ENCODE results near the gene WWC1. TPM values are rescaled to one million over a fixed set of nuclear protein-coding genes. Genes with fewer than 3 reads are reported as not detected.

Gene WWC1
- total RNA-seq, 1 donor from 2014 or later: 18.7 TPM

DNA sequence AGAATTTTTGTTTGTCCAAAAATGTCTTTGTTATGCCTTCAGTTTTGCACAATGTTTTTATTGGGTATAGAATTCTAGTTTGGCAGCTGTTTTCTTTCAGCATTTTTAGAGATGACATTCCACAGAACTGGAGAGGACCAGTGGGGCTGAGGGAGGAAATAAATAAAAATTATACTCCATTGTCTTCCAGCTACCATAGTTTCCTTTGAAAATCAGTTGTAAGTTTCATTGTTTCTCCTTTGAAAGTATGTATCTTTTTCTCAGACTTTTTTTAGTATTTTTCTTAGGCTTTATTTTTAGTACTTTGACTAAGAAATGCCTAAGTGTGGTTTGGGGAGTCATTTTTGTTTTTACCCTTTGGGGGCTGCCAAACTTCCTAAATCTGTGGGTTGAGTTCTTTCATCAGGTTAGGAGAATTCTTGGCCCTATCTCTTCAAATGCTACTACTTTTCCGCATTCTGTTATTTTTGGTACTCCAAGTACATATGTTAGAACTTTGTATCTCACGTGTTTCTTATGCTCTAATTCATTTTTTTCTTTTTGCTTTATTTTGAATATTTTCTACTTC is 222.5 kb downstream of the WWC1 start:
- peaks cover 3 to 94% of the 10 kb centered on the region in 2 donors for H3K36me3 ChIP-seq
- DNase-seq (ENCODE audit: extremely low spot score in 2 of 2): no peak
- H3K27ac ChIP-seq: no peak overlapping the region
- no peak overlapping the region for H3K4me3 ChIP-seq
- no peaks in the 10 kb centered on the region for H3K9me3 ChIP-seq
- no peaks in the 10 kb centered on the region for H3K27me3 ChIP-seq
- intact Hi-C loops (cut with DNase I): no loop called here
- H3K4me1 ChIP-seq: no peaks in the 10 kb centered on the region
- TF ChIP-seq, protein P1, sequence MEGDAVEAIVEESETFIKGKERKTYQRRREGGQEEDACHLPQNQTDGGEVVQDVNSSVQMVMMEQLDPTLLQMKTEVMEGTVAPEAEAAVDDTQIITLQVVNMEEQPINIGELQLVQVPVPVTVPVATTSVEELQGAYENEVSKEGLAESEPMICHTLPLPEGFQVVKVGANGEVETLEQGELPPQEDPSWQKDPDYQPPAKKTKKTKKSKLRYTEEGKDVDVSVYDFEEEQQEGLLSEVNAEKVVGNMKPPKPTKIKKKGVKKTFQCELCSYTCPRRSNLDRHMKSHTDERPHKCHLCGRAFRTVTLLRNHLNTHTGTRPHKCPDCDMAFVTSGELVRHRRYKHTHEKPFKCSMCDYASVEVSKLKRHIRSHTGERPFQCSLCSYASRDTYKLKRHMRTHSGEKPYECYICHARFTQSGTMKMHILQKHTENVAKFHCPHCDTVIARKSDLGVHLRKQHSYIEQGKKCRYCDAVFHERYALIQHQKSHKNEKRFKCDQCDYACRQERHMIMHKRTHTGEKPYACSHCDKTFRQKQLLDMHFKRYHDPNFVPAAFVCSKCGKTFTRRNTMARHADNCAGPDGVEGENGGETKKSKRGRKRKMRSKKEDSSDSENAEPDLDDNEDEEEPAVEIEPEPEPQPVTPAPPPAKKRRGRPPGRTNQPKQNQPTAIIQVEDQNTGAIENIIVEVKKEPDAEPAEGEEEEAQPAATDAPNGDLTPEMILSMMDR (IDR thresholded peaks at IDR 0.05): no peak

Other genes starting within 250 kb of the WWC1 start
- 62.9 TPM for gene RARS1, start 194.8 kb downstream of the WWC1 start, total RNA-seq
- gene FBLL1, start 237.7 kb downstream of the WWC1 start, total RNA-seq: not detected

Measured in vagina (tissue), 2 donors.